PC-3 (cell line): ENCODE measurements around the gene SLC9A3.

Experiments used
- CTCF ChIP-seq: fragments of 300-600 bp; sonication (generic); conservative IDR thresholded peaks from 2 replicates; pipeline ENCODE4 v1.5.1; 2017; ENCODE audit warnings: antibody characterized with exemption, low read depth, mild to moderate bottlenecking, low read length
- EZH2 ChIP-seq: fragments of 300-600 bp; sonication (generic); IDR thresholded peaks from one replicate; pipeline ENCODE4 v1.6.1; 2017; ENCODE audit warnings: antibody characterized with exemption, mild to moderate bottlenecking, low read length; ENCODE audit not compliant: unreplicated experiment
- EZH2phosphoT487 ChIP-seq: fragments of 300-600 bp; sonication (generic); IDR thresholded peaks from 2 replicates; pipeline ENCODE4 v1.6.1; 2018; ENCODE audit warnings: mild to moderate bottlenecking, antibody characterized with exemption, low read length, borderline replicate concordance

DNA sequence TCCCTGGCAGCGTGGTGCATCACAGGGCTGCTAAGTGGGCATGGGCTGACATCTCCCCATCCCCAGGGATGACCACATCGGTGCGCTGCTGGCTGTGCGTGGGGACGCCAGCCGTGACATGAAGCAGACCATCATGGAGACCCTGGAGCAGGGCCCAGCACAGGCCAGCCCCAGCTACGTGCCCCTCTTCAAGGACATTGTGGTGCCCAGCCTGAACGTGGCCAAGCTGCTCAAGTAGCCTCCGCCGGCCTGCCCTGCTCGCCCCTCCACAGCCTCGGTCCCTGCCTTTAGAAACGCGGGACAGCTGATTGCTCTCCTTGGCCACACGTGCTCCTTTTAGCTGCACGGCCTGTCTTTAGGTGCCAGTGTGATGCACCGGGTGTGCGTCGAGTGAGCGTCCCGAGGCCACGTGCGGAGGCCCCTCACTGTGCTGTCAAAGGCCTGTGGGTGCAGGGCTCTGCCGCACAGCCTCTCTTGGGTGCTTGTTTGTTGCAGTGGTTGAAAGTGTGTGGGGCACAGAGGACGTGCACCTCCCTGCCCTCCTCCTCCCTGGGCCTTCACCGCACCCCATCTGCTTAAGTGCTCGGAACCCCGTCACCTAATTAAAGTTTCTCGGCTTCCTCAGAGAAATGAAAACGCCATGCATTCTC is 57.5 kb downstream of the SLC9A3 start:
- no peak for TF ChIP-seq CTCF
- TF ChIP-seq EZH2: no peak
- TF ChIP-seq EZH2phosphoT487: no peak
